Fibroblast of lung (primary cell): ENCODE data around the gene ZNF573.
"Not testable (repeated sequence)": the region's sequence is repeated elsewhere in the genome, so short reads cannot be mapped to it uniquely, and the experiment has no call there.

Experiments used
- EZH2 ChIP-seq: IDR thresholded peaks from 2 replicates; pipeline ENCODE4 v1.5.1; 2012; ENCODE audit warnings: low read length, control low read depth, mild to moderate bottlenecking; ENCODE audit errors: missing control alignments
- TF ChIP-seq, protein P1 (sequence below), 2 donors: IDR thresholded peaks in 1 of 2; conservative IDR thresholded peaks in 1 of 2; 1 replicate in 1 of 2; 2 replicates in 1 of 2; pipeline ENCODE4 v1.5.1; 2011 to 2012; ENCODE audit warnings: low read length in 2 of 2, control low read depth in 1 of 2, inconsistent platforms in 1 of 2, low read depth in 1 of 2, mild to moderate bottlenecking in 1 of 2

- TF ChIP-seq, protein P1, sequence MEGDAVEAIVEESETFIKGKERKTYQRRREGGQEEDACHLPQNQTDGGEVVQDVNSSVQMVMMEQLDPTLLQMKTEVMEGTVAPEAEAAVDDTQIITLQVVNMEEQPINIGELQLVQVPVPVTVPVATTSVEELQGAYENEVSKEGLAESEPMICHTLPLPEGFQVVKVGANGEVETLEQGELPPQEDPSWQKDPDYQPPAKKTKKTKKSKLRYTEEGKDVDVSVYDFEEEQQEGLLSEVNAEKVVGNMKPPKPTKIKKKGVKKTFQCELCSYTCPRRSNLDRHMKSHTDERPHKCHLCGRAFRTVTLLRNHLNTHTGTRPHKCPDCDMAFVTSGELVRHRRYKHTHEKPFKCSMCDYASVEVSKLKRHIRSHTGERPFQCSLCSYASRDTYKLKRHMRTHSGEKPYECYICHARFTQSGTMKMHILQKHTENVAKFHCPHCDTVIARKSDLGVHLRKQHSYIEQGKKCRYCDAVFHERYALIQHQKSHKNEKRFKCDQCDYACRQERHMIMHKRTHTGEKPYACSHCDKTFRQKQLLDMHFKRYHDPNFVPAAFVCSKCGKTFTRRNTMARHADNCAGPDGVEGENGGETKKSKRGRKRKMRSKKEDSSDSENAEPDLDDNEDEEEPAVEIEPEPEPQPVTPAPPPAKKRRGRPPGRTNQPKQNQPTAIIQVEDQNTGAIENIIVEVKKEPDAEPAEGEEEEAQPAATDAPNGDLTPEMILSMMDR (conservative IDR thresholded peaks at IDR 0.05 in 1 of 2, IDR thresholded peaks at IDR 0.05 in 1 of 2; ENCODE audit: low read depth in 1 of 2, low read length in 2 of 2): not testable (repeated sequence)
- not testable (repeated sequence) for TF ChIP-seq EZH2
Observed at GRCh38 chr19:37815611-37816010, 36.2 kb upstream of the ZNF573 start.
